HEK293 (cell line): ENCODE data around the gene SPATA1.

Experiments used
- SCRT1 ChIP-seq: fragments of 450-650 bp; formaldehyde crosslinking; IDR thresholded peaks from 2 replicates; pipeline ENCODE4 v1.5.1; 2016; ENCODE audit warnings: missing biosample characterization, missing genetic modification characterization, borderline replicate concordance
- YY1 ChIP-seq: fragments of 450-650 bp; formaldehyde crosslinking; IDR thresholded peaks from 2 replicates; pipeline ENCODE4 v1.5.1; 2018; ENCODE audit warnings: missing biosample characterization, missing genetic modification characterization
- ZFHX2 ChIP-seq: fragments of 450-650 bp; formaldehyde crosslinking; conservative IDR thresholded peaks from 2 replicates; pipeline ENCODE4 v1.5.1; 2016; ENCODE audit warnings: missing biosample characterization, missing genetic modification characterization
- ZNF426 ChIP-seq: fragments of 450-650 bp; formaldehyde crosslinking; IDR thresholded peaks from 2 replicates; pipeline ENCODE4 v1.5.1; 2017; ENCODE audit warnings: missing biosample characterization, missing genetic modification characterization, mild to moderate bottlenecking, inconsistent platforms, moderate library complexity
- ZNF791 ChIP-seq: fragments of 450-650 bp; formaldehyde crosslinking; IDR thresholded peaks from 2 replicates; pipeline ENCODE4 v1.5.1; 2016; ENCODE audit warnings: missing biosample characterization, missing genetic modification characterization

- no peak for TF ChIP-seq ZNF426 (tag by site-specific recombination)
- TF ChIP-seq ZFHX2 (tag by site-specific recombination), result no peak
- TF ChIP-seq SCRT1, result no peak
- no peak for TF ChIP-seq ZNF791 (tag by site-specific recombination)
- TF ChIP-seq YY1 (tag by site-specific recombination), result no peak
Measured at GRCh38 chr1:84615790-84616189, 109.6 kb downstream of the SPATA1 start.
